B cell (primary cell): ENCODE results near the gene TJP3. TPM values are rescaled to one million over a fixed set of nuclear protein-coding genes. Genes with fewer than 3 reads are reported as not detected.
"Not testable (repeated sequence)": the region's sequence is repeated elsewhere in the genome, so short reads cannot be mapped to it uniquely, and the experiment has no call there.

Experiments
- ATAC-seq: fragments of 200-7000 bp; cut with Tn5 transposase; one replicate; pipeline ENCODE4 v1.10.0; 2021; ENCODE audit warnings: low read depth, mild to moderate bottlenecking, moderate number of reproducible peaks, moderate library complexity
- CTCF ChIA-PET: fragments of 350-600 bp; sonication (Branson Sonifier 250); formaldehyde crosslinking; loops from one replicate; lab custom pipeline; 2021; ENCODE audit warnings: antibody characterized with exemption, inconsistent platforms; lab: Charles Lee
- POLR2A ChIA-PET: fragments of 350-600 bp; sonication (Branson Sonifier 250); formaldehyde crosslinking; loops from one replicate; lab custom pipeline; 2021; ENCODE audit warnings: antibody characterized with exemption; lab: Charles Lee
- DNase-seq: peaks from one replicate; pipeline ENCODE4 v3.0.0; 2013
- H2AFZ ChIP-seq: 2 replicates; pipeline ENCODE4 v1.6.1; 2012; ENCODE audit warnings: mild to moderate bottlenecking, low read depth, low read length; ENCODE audit not compliant: insufficient read depth, poor library complexity, severe bottlenecking
- H3K27ac ChIP-seq, 2 donors: 1 replicate in 1 of 2; 2 replicates in 1 of 2; pipeline ENCODE4 v1.5.1; 2012 to 2013; ENCODE audit warnings: low read length in 2 of 2, mild to moderate bottlenecking in 2 of 2, moderate library complexity in 1 of 2
- H3K27me3 ChIP-seq, 4 experiments: fragments of 200-600 bp in 1 of 4; sonication (generic) in 1 of 4; replicated peaks in 1 of 4; 1 replicate in 2 of 4; 2 replicates in 2 of 4; pipeline versions ENCODE4 v1.6.1 to v1.7.0; 2013 to 2016; ENCODE audit warnings: low read length in 3 of 4, mild to moderate bottlenecking in 2 of 4, mixed read lengths in 1 of 4, moderate library complexity in 1 of 4; ENCODE audit not compliant: insufficient read depth in 4 of 4, control insufficient read depth in 3 of 4; ENCODE audit errors: control extremely low read depth in 1 of 4
- H3K36me3 ChIP-seq, 2 experiments: replicated peaks in 1 of 2; 1 replicate in 1 of 2; 2 replicates in 1 of 2; pipeline versions ENCODE4 v1.6.1 to v1.7.1; 2013; ENCODE audit warnings: low read length in 1 of 2; ENCODE audit not compliant: insufficient read depth in 2 of 2, control insufficient read depth in 1 of 2; ENCODE audit errors: control extremely low read depth in 1 of 2, extremely low read depth in 1 of 2
- H3K4me1 ChIP-seq, 2 donors: fragments of 200-600 bp in 1 of 2; sonication (generic) in 1 of 2; 1 replicate in 1 of 2; 2 replicates in 1 of 2; pipeline versions ENCODE4 v1.5.1 to v1.6.1; 2013 to 2017; ENCODE audit warnings: low read length in 2 of 2; ENCODE audit not compliant: control insufficient read depth in 2 of 2, insufficient read depth in 2 of 2
- H3K4me2 ChIP-seq: replicated peaks from 2 replicates; pipeline ENCODE3; 2012; ENCODE audit warnings: mild to moderate bottlenecking, low read depth, low read length; ENCODE audit not compliant: poor library complexity, severe bottlenecking
- H3K4me3 ChIP-seq, 5 experiments: fragments of 200-600 bp in 1 of 5; sonication (generic) in 1 of 5; 1 replicate in 3 of 5; 2 replicates in 2 of 5; pipeline versions ENCODE4 v1.5.1 to v1.7.0; 2011 to 2016; ENCODE audit warnings: low read length in 4 of 5, mild to moderate bottlenecking in 4 of 5, low read depth in 2 of 5, control low read depth in 1 of 5, moderate library complexity in 1 of 5; ENCODE audit not compliant: insufficient read depth in 1 of 5; ENCODE audit errors: control extremely low read depth in 1 of 5, extremely low read depth in 1 of 5
- H3K79me2 ChIP-seq: fragments of 200-600 bp; sonication (generic); one replicate; pipeline ENCODE4 v1.6.0; 2016; ENCODE audit warnings: low read length; ENCODE audit not compliant: control insufficient read depth, insufficient read depth
- H3K9ac ChIP-seq: fragments of 200-600 bp; sonication (generic); 2 replicates; pipeline ENCODE4 v1.6.1; 2017; ENCODE audit warnings: mild to moderate bottlenecking, low read length, moderate library complexity
- H3K9me3 ChIP-seq, 3 donors: one replicate each; pipeline versions ENCODE4 v1.6.1 to v1.7.1; 2013; ENCODE audit warnings: low read length in 2 of 3; ENCODE audit not compliant: control insufficient read depth in 2 of 3, insufficient read depth in 1 of 3; ENCODE audit errors: control extremely low read depth in 1 of 3
- H4K20me1 ChIP-seq: 2 replicates; pipeline ENCODE4 v1.6.0; 2012; ENCODE audit warnings: mild to moderate bottlenecking, low read length; ENCODE audit not compliant: insufficient read depth, control insufficient read depth, poor library complexity, severe bottlenecking
- H3K27ac Mint-ChIP-seq: one replicate; pipeline ENCODE4 v1.8.0; 2021; ENCODE audit warnings: mixed read lengths
- H3K27me3 Mint-ChIP-seq: one replicate; pipeline ENCODE4 v1.8.0; 2021; ENCODE audit warnings: mixed read lengths
- H3K4me1 Mint-ChIP-seq: one replicate; pipeline ENCODE4 v1.8.0; 2021; ENCODE audit warnings: mixed read lengths
- H3K4me3 Mint-ChIP-seq: one replicate; pipeline ENCODE4 v1.8.0; 2021; ENCODE audit warnings: mixed read lengths
- H3K9me3 Mint-ChIP-seq: one replicate; pipeline ENCODE4 v1.8.0; 2022; ENCODE audit warnings: mixed read lengths; ENCODE audit not compliant: insufficient read depth
- EZH2 ChIP-seq: IDR thresholded peaks from 2 replicates; pipeline ENCODE4 v1.6.1; 2012; ENCODE audit warnings: borderline replicate concordance, low read depth, mild to moderate bottlenecking, moderate library complexity, low read length; ENCODE audit not compliant: insufficient read depth, poor library complexity, severe bottlenecking
- WGBS: methylation state at CpG from one replicate; pipeline ENCODE4 v1.1.5; 2013; ENCODE audit warnings: missing lambda C conversion rate; ENCODE audit not compliant: insufficient coverage; 5-methylcytosine and 5-hydroxymethylcytosine counted together
- intact Hi-C: fragments of 100-400 bp; cut with micrococcal nuclease; formaldehyde crosslinking; loops from one replicate; pipeline ENCODE4 v1.10.0; 2022
- polyA plus RNA-seq: library from polyadenylated mRNA; depleted of rRNA; stranded (reverse); fragments of >200 nt; gene quantifications from 2 replicates; pipeline ENCODE4 v1.2.3, GENCODE V29; 2012
- total RNA-seq, 2 donors: library from RNA; stranded (reverse); fragments of 120-200 nt in 1 of 2; gene quantifications; 1 replicate in 1 of 2; 2 replicates in 1 of 2; pipeline versions ENCODE4 v1.2.3 to v1.2.4, GENCODE V29; 2013 to 2022
- TF ChIP-seq, protein P1 (sequence below): fragments of 200-600 bp; IDR thresholded peaks from one replicate; pipeline ENCODE4 v1.8.0; 2022; ENCODE audit warnings: antibody characterized with exemption, mild to moderate bottlenecking

The TJP3 gene
- total and polyA plus RNA-seq, 2 donors (not counting 1 experiment from before 2014, with no cell fraction given), result 2.1 to 2.9 TPM

DNA sequence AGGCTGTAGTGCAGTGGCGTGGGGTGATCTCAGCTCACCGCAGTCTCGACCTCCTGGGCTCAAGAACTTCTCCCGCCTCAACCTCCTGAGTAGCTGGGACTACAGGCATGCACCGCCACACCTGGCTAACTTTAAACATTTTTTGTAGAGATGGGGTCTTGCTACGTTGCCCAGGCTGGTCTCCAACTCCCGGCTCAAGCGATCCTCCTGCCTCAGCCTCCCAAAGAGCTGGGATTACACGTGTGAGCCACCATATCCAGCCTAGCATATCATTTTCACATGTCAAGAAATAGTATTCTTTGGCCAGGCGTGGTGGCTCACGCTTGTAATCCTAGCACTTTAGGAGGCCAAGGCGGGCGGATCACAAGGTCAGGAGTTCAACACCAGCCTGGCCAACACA, 50.1 kb downstream of the TJP3 start:
- H3K27me3 Mint-ChIP-seq, H3K4me2 ChIP-seq, H3K4me3 ChIP-seq, H3K27ac ChIP-seq, H3K27ac Mint-ChIP-seq, H3K9me3 Mint-ChIP-seq, intact Hi-C loops, H3K9ac ChIP-seq, H3K27me3 ChIP-seq, H3K9me3 ChIP-seq, CTCF ChIA-PET, H2AFZ ChIP-seq, DNase-seq, ATAC-seq, POLR2A ChIA-PET, H3K4me3 Mint-ChIP-seq: not testable (repeated sequence)
- peaks cover 43% of the 10 kb centered on the region for H3K4me1 Mint-ChIP-seq
- H3K4me1 ChIP-seq, result peaks cover 24 to 32% of the 10 kb centered on the region in 2 donors
- H3K36me3 ChIP-seq, result peaks cover 0 to 18% of the 10 kb centered on the region in 2 experiments
- 92% methylated on average over 10 of the region's 13 CpGs for WGBS
- peaks cover 53% of the 10 kb centered on the region for H3K79me2 ChIP-seq
- peaks cover 33% of the 10 kb centered on the region for H4K20me1 ChIP-seq

DNA sequence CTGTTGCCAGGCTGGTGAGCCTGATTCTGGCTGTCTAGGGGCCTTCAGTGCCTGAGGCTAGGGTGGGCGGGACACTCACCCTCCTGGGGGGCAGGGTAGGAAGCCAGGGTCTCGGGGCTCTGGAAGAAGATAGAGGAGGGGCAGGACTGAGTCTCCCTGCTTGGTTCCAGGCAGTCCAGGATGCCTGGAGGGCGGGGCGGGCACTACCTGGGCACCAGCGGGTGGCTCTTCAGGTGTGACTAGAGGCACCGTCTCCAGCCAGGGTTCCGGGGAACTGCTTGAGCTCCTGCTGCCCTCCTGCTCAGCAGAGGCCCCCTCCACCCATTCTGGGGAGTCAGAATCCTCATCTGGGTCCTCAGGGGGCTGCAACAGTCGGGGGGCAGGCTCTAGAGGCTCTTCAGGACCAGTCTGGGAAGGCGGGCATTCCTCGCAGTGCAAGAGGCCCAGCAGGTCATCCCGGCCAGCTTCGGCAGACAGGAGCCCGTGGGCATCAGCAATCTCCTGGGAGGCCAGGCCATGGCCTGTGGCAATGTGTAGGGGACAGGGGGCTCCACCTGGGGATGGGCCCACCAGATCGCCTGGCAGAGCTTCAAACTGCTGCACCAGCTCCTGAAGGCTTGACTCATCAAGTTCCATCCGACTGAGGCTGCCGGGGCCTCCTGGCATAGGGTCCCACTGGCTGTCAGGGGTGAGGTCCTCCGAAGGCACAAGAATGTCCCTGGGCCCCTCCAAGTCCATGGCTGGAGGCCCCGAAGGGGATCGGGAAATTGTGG, 51.5 kb downstream of the TJP3 start:
- Histone ChIP-seq H3K4me3 (no peak overlapping the region), H4K20me1 (peaks cover 22% of the 10 kb centered on the region), H3K9me3 (peaks cover 0 to 3% (median 0%) of the 10 kb centered on the region in 3 donors), H3K27me3 (no peaks in the 10 kb centered on the region), H3K79me2 (peaks cover 56% of the 10 kb centered on the region), H2AFZ (no peak overlapping the region), H3K4me1 (peaks cover 25 to 35% of the 10 kb centered on the region in 2 donors), H3K9ac (no peak overlapping the region), H3K36me3 (peaks cover 0 to 18% of the 10 kb centered on the region in 2 experiments), H3K27ac (no peak overlapping the region), H3K4me2 (peak overlapping the region; percentile 37)
- TF ChIP-seq EZH2, result no peak
- TF ChIP-seq, protein P1, sequence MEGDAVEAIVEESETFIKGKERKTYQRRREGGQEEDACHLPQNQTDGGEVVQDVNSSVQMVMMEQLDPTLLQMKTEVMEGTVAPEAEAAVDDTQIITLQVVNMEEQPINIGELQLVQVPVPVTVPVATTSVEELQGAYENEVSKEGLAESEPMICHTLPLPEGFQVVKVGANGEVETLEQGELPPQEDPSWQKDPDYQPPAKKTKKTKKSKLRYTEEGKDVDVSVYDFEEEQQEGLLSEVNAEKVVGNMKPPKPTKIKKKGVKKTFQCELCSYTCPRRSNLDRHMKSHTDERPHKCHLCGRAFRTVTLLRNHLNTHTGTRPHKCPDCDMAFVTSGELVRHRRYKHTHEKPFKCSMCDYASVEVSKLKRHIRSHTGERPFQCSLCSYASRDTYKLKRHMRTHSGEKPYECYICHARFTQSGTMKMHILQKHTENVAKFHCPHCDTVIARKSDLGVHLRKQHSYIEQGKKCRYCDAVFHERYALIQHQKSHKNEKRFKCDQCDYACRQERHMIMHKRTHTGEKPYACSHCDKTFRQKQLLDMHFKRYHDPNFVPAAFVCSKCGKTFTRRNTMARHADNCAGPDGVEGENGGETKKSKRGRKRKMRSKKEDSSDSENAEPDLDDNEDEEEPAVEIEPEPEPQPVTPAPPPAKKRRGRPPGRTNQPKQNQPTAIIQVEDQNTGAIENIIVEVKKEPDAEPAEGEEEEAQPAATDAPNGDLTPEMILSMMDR, result no peak
- Mint-ChIP-seq H3K4me1 (peaks cover 43% of the 10 kb centered on the region), H3K27me3 (no peaks in the 10 kb centered on the region), H3K4me3 (peak overlapping the region; percentile 94), H3K27ac (no peak overlapping the region), H3K9me3 (no peaks in the 10 kb centered on the region)
- intact Hi-C loops, result loop anchor here (5.0 to 10.0 kb wide), 7 partner anchors 187 to 1925 kb away; partner anchors contain the start of genes CHAF1A, DPP9, EEF2 and FZR1
- DNase-seq (no peak), ATAC-seq (no peak)
- WGBS, result 96% methylated on average over 19 of the region's 19 CpGs
- ChIA-PET CTCF (interaction anchor here (0.5 to 2.4 kb wide), 2 partner anchors 39 to 62 kb away, joined by 3 to 10 read pairs; no protein-coding TSS in a partner anchor), POLR2A (no interaction called here)
